Fibroblast of gingiva (primary cell): Measurements from ENCODE around the gene APOL3.
A peak's percentile ranks its signal among the peaks of the same experiment; 100 is the strongest.
"Not testable (repeated sequence)": the region's sequence is repeated elsewhere in the genome, so short reads cannot be mapped to it uniquely, and the experiment has no call there.

ENCODE experiments used
- DNase-seq: peaks from one replicate; pipeline ENCODE4 v3.0.0-alpha.2; 2011; ENCODE audit warnings: low read depth

The APOL3 gene

DNA sequence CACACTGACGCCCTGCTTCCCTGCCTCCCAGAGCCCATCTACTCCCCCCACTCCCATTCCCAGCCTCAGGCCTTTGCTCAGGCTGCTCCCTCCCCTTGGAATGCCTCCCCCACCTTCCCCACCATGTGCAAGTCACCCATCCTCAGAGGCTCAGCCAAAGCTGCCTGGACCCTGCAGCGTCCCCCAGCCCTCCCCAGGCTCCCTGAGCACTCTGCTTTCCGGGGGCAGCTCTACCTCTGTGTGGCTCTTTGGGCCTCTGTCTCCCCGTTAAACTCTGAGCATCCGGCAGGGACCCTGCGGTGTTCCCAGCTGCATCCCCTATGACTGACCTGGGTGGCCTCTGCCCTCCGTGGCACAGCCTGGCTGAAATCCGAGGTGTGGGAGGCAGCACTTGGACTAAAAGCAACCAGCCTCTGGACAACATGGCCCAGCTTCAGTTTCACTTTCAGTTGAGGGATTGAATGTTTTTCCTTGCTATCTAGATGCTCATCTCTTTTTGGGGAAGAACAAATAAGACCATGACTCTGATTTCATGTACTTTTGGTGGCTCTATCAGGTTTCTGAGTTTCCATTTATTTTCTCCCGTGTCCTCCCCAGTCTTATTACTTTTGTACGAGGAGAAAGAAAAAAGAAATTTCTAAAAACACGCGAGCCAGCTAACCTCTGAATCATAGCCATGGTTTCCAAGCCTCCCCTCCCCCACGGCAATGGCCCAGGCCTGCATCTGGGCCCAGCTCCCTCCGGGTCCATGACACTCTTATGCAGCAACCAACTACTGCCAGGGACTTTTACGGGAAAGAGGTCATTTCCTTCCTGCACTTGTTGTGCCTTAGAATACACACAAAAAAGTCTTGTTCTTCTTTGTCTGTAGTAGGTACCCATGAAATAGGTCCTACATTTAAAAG, 3.8 kb downstream of the APOL3 start:
- peak; percentile 72 for DNase-seq

DNA sequence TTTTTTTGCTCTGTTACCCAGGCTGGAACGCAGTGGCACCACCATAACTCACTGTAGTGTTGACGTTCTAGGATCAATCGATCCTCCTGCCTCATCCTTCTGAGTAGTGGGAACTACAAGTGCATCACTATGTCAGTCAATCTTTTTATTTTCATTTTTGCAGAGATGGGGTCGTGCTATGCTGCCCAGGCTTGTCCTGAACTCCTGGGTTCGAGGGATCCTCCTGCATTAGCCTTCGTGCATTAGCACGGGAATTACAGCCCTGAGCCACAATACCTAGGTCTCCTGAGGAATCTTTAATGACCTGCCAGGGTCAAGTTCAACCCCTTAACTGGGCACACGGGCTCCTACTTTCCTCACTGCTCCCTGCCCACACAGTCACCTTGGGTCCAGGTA, 4.4 kb downstream of the APOL3 start:
- no peak for DNase-seq

DNA sequence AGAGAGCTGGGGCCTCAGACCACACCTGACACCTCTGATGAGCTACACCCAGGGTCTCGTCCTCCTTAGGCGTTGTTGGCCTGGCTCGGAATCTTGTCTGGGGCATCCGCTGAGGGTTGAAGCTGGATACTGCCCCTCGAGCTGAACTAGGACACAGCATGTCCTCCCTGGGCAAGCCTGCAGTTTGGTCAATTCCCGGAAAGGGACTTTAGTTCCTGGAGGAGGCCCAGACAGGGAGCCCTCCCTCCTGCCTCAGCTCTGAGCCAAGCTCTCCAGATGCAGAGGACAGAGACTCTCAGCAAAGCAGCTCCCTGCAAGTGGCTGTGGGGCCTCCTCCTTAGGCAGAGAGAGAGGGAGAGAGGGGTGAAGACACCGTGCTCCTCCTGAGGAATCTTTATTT, 4.9 kb downstream of the APOL3 start:
- DNase-seq, result peak; percentile 60

GRCh38 chr22:36154423-36154945, 6.1 kb downstream of the APOL3 start:
- no peak for DNase-seq

- no peak for DNase-seq
Observed at GRCh38 chr22:36153501-36154422, 6.8 kb downstream of the APOL3 start.

- not testable (repeated sequence) for DNase-seq
Observed at GRCh38 chr22:36152821-36153220, 7.7 kb downstream of the APOL3 start.

- DNase-seq, result no peak
Observed at GRCh38 chr22:36152088-36152487, 8.5 kb downstream of the APOL3 start.

GRCh38 chr22:36151006-36151595, 9.5 kb downstream of the APOL3 start:
- DNase-seq, result peak; percentile 90

- DNase-seq, result peak; percentile 89
Observed at GRCh38 chr22:36149441-36149840, 11.1 kb downstream of the APOL3 start.

- no peak for DNase-seq
Observed at GRCh38 chr22:36148411-36148810, 12.1 kb downstream of the APOL3 start.

DNA sequence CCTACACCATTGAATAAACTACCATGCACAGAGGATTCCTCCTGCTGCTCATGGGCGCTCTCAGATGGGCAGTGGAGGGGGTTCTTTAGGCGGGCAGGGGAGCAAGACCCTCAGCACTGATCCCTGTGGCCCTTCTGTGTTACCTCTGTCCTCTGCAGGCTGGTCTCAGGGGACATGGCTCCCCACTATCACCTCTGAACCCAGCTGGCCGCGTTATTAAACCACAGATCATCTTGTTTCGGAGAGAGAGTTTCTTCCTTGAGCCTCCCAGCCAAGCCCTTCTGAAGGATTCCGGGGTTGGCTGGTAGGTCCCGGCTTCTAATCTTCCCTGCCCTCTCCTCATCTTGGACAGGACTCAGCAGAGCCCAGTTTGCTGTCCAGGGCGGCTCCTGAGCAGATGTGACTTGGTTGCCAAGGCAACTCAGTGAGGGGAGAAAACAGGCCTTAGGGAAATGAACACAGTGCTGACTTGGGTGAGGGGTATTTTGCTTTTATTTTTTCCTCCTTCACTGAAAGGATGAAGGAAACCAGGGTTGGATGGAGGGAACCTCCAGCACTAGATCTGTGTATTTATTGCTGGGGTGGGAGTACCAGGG, 13.3 kb downstream of the APOL3 start:
- DNase-seq, result no peak

- DNase-seq, result peak; percentile 46
Observed at GRCh38 chr22:36145881-36146280, 14.7 kb downstream of the APOL3 start.

DNA sequence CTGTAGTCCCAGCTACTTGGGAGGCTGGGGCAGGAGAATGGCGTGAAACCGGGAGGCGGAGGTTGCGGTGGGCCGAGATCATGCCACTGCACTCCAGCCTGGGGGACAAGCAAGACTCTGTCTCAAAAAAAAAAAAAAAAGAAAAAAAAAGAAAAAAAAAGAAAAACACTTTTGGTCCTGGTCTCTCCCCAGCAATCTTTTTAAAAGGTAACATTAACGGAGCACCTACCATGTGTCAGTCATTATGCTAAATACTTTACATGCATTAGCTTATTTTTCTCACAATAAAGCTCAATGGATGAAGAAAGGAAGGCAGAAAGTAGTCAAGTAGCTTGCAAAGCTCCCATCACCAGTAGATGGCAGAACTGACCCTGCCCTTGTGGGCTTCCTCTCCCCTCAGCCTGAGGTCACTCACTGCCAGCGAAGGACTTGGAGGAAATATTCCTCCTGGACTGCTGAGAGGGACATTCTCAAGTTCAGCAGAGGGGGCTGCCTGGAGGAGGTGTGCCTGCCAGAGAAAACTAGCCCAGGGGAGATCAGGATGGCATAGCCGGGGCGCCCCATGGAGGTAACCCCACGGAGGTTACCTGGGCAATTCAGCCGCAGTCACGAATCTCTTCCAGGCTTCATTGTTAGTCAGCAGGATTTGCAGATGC, 15.5 kb downstream of the APOL3 start:
- DNase-seq, result peak; percentile 79

DNA sequence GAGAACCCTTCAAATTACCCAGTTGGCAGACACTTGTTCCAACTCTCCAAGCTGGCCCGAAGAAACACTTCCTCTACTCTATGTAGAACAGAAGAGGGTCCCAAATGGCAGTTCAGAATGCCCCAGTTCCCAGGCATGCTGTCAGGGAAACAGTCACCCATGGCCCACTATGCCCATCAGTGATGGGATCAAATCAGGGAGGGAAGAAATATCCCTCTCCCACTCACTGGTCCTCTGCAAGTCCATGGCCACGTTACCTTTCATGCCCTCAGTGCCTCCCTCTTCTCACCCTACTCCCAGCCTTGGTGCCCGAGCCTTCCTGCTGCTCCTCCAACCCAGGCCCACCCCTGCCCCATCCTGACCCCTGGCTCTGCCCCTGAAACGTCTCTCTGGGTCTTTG, 16.6 kb downstream of the APOL3 start:
- DNase-seq, result no peak

DNA sequence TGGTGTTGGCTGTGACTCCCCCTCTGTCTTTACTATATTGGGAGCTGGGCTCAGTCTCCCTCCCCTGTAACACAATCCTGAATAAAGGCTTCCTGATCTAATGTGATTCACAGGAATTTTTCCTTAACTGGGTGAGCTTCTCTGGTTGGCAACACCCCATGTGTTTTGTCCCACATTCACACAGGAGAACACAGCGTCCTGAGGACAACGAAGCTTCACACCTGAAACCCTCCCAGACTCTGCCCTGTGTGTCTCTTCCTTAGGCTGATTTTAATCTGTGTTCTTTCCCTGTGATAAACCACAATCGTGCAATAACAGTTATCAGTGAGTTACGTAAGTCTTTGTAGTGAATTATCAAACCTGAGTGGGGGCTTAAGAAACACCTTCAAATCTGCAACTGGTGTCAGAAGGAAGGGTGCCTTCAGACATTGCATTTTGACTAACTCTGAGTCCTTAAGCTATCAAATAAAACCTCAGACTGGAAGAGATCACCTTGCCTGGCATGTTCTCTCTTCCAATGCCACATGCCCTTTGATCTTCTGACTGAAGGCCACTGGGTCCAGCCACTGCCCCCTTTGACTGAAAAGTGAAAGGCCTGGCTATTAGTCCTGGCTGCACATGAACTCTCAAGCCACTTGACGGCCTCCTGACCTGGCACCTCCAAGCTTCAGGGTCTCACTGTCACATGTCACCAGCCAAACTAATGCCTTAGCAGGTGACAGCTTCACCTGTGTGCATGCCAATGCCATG, 17.3 kb downstream of the APOL3 start:
- no peak for DNase-seq

GRCh38 chr22:36141481-36141880, 19.1 kb downstream of the APOL3 start:
- no peak for DNase-seq

DNA sequence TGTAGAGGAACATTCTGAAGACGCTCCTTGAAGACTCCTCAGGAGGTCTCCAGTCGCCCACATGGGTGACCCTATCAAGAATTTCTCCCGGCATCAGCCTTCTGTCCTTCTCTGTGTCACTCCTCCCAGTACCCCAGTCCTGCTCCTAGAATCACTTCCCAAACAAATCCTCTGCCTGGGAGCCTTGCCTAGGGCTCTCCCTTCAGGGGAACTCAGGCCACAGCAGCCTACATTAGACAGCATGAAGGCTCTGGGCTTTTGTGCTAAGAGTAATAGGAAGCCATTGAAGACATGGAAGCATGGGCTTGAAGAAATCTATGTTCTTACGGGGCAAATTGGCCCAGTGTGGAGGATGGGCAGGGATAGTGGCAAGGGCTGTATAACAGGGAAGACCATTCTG, 21.8 kb downstream of the APOL3 start:
- DNase-seq, result not testable (repeated sequence)

DNA sequence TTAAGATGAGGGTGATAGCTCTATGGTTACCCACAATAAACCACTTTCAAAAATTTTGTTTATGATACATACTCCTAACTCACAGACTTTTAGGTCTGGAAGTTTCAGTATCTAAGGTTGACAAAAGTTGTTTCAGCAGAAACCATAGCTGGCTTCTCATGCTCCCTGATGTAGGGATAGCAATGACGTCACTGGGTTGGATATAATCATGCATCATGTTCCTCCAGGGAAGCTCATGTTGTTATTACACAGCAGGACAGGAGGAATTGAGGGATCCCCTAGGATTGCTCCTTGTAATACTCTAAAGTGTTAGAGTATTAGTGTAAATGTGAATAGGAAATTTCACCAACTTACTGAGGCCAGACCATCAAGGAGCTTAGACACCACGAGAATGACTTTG, 23.6 kb downstream of the APOL3 start:
- peak; percentile 16 for DNase-seq

DNA sequence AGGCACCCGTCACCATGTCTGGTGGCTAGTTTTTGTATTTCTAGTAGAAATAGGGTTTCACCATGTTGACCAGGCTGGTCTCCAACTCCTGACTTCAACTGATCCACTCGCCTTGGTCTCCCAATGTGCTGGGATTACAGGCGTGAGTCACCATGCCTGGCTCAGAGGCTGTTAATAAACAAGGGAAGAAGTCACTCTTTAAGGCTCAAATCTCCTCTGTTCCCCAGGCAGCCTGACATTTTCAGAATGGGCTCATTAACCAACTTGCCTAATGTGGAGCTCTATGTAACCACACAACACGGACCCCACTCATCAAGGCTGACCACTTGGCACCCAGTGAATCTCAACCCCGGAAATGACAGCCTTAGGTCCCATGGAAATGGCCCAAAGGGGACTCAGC, 24.1 kb downstream of the APOL3 start:
- peak; percentile 67 for DNase-seq

DNA sequence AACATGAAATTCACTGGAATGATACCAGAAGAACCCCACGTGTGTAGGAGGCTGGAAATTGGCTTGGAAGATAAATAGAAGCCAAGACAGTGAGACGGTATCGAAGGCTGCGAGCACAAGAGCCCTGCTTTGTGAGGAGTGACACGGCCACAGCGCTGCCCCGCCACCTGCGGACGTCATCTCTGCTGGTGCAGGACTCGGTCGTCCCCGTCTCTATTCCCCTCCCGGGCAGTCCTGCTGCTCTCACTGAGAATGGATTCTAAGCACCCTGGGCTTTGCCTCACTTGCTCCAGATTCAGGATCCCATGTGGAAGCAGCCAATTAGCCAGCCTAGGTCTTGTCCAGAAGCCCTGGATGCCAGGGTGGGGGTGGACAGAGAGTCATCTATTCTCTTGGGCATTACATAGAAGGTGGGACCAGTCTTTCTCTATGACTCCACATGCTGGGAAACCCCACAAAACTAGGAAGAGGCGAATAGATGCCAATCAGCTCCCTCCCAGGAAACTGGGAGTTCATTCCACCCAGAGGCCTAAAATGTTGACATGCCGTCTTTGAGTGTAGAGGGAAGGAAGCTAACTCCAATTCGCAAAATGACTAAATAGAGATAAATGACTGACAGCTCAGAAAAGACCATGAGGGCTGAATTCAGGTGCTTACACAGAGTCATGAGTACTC, 25.1 kb downstream of the APOL3 start:
- no peak for DNase-seq
